ENCODE measurements around the gene DNAJB2. TPM values are rescaled to one million over a fixed set of nuclear protein-coding genes. Genes with fewer than 3 reads are reported as not detected.
"Not testable (repeated sequence)": the region's sequence is repeated elsewhere in the genome, so short reads cannot be mapped to it uniquely, and the experiment has no call there.

Gene DNAJB2
- total and polyA plus RNA-seq, 2 donors (not counting 3 experiments of a cell fraction or from before 2014, with no cell fraction given) = 30.4 to 35.0 TPM

DNA sequence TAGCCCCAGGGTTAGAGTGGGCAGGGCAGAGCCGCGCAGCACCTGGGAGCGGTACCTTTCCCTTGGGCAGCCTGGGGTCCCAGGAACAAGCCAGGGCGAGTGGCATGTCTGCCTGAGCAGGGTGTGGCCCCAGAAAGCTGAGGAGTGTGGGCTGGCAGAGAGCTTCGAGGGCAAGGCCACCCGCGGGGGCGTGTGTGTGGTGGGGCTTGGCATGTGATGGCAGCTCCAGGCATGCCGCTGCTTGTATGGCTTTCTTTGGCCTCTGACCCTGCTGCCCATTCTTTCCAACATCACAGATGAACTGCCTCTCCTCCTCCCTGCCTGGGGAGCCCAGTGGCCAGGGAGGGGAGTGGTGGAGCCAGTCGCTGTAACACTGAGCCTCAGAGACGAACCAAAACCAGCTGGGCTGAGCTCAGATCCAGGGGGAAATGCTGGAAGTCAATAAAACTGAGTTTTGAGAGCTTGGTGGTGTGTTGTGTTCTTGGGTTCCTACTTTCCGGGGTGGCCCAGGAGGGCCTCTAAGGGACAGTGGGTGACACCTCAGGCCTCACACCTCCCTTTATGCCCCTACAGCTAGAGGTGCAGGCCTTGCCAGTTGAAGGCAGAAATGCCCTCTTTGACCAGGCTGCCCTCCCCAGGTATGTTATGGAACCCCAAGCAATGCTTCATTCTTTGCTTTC, 7.4 kb downstream of the DNAJB2 start:
- Histone ChIP-seq H3K4me3 (replicated peaks in 1 of 3; ENCODE audit: insufficient read depth in 1 of 3, low read depth in 1 of 3, low read length in 3 of 3) (no peak overlapping the region), H4K20me1 (replicated peaks; ENCODE audit: control insufficient read depth, extremely low read depth, insufficient read depth, low read length) (no peaks in the 10 kb centered on the region), H3K27me3 (ENCODE audit: control insufficient read depth in 2 of 2, insufficient read depth in 2 of 2, low read length in 2 of 2) (peaks cover 0 to 1% of the 10 kb centered on the region in 2 experiments), H3K9me3 (replicated peaks; ENCODE audit: control insufficient read depth, insufficient read depth, low read length) (no peaks in the 10 kb centered on the region), H3K4me1 (ENCODE audit: control insufficient read depth, extremely low read depth, insufficient read depth, low read length) (no peaks in the 10 kb centered on the region), H3K9ac (replicated peaks; ENCODE audit: extremely low read depth, insufficient read depth, low read length) (no peak overlapping the region), H2AFZ (ENCODE audit: low read depth, low read length) (no peak overlapping the region), H3K4me2 (ENCODE audit: insufficient read depth, low read length) (no peak overlapping the region), H3K27ac (ENCODE audit: insufficient read depth, low read depth, low read length) (no peak overlapping the region), H3K9me1 (replicated peaks; ENCODE audit: control insufficient read depth, extremely low read depth, insufficient read depth, low read length) (no peaks in the 10 kb centered on the region), H3K79me2 (ENCODE audit: control insufficient read depth, insufficient read depth, low read length) (no peaks in the 10 kb centered on the region), H3K36me3 (ENCODE audit: control insufficient read depth in 2 of 2, extremely low read depth in 1 of 2, insufficient read depth in 2 of 2, low read length in 2 of 2) (peaks cover 0 to 17% of the 10 kb centered on the region in 2 experiments)
- dilution Hi-C loops (cut with MboI; ENCODE audit: extremely low pct_ligation_motif_present, low sequenced_read_pairs) = no loop called here
- TF ChIP-seq JUN (IDR thresholded peaks at IDR 0.05; ENCODE audit: borderline replicate concordance, insufficient read depth, insufficient read length, low read depth) = no peak
- no peak for TF ChIP-seq POLR2A (IDR thresholded peaks at IDR 0.05; ENCODE audit: low read depth, low read length)
- TF ChIP-seq, protein P1, sequence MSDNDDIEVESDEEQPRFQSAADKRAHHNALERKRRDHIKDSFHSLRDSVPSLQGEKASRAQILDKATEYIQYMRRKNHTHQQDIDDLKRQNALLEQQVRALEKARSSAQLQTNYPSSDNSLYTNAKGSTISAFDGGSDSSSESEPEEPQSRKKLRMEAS (IDR thresholded peaks at IDR 0.05; ENCODE audit: insufficient read depth, insufficient read length) = no peak
- CTCF ChIA-PET = interaction anchor here (12.6 kb wide), 1 partner anchor 8 kb away, joined by 253 read pairs; no protein-coding TSS in a partner anchor
- POLR2A ChIA-PET = interaction anchor here (0.7 kb wide), 1 partner anchor 68 kb away, joined by 4 read pairs; the partner anchor contains the start of gene ABCB6
- intact Hi-C loops (cut with micrococcal nuclease) = no loop called here
- DNase-seq (ENCODE audit: low read depth, low spot score) (no peak), FAIRE-seq (no peak)
- BruUV-seq (replicated peaks) = TSS peak; percentile 32

DNA sequence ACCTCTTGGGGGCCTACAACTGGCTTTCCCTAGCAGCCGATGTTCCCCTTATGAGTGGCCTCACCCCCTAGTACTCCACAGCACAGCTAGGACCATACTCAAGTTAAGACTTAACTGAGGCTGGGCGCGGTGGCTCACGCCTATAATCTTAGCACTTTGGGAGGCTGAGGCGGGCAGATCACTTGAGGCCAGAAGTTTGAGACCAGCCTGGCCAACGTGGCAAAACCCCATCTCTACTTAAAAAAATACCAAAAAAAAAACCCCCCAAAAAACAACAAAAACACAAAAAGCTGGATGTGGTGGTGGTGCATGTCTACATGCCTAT, 7.9 kb downstream of the DNAJB2 start:
- H4K20me1 ChIP-seq (replicated peaks; ENCODE audit: control insufficient read depth, extremely low read depth, insufficient read depth, low read length); H3K4me1 ChIP-seq (ENCODE audit: control insufficient read depth, extremely low read depth, insufficient read depth, low read length); FAIRE-seq; intact Hi-C loops (cut with micrococcal nuclease); H3K4me3 ChIP-seq (replicated peaks in 1 of 3; ENCODE audit: insufficient read depth in 1 of 3, low read depth in 1 of 3, low read length in 3 of 3); H3K9ac ChIP-seq (replicated peaks; ENCODE audit: extremely low read depth, insufficient read depth, low read length); BruUV-seq (replicated peaks); H3K9me3 ChIP-seq (replicated peaks; ENCODE audit: control insufficient read depth, insufficient read depth, low read length); dilution Hi-C loops (cut with MboI; ENCODE audit: extremely low pct_ligation_motif_present, low sequenced_read_pairs); H3K27me3 ChIP-seq (ENCODE audit: control insufficient read depth in 2 of 2, insufficient read depth in 2 of 2, low read length in 2 of 2); H3K4me2 ChIP-seq (ENCODE audit: insufficient read depth, low read length); DNase-seq (ENCODE audit: low read depth, low spot score); H3K27ac ChIP-seq (ENCODE audit: insufficient read depth, low read depth, low read length); H3K79me2 ChIP-seq (ENCODE audit: control insufficient read depth, insufficient read depth, low read length); H2AFZ ChIP-seq (ENCODE audit: low read depth, low read length); H3K9me1 ChIP-seq (replicated peaks; ENCODE audit: control insufficient read depth, extremely low read depth, insufficient read depth, low read length): not testable (repeated sequence)
- peaks cover 0 to 17% of the 10 kb centered on the region in 2 experiments for H3K36me3 ChIP-seq (ENCODE audit: control insufficient read depth in 2 of 2, extremely low read depth in 1 of 2, insufficient read depth in 2 of 2, low read length in 2 of 2)
- ChIA-PET CTCF (interaction anchor here (12.6 kb wide), 1 partner anchor 8 kb away, joined by 253 read pairs; no protein-coding TSS in a partner anchor), POLR2A (interaction anchor here (0.7 kb wide), 1 partner anchor 68 kb away, joined by 4 read pairs; the partner anchor contains the start of gene ABCB6)

Measured in endothelial cell of umbilical vein (primary cell).